ENCODE data around the gene RTF1.

The RTF1 gene

DNA sequence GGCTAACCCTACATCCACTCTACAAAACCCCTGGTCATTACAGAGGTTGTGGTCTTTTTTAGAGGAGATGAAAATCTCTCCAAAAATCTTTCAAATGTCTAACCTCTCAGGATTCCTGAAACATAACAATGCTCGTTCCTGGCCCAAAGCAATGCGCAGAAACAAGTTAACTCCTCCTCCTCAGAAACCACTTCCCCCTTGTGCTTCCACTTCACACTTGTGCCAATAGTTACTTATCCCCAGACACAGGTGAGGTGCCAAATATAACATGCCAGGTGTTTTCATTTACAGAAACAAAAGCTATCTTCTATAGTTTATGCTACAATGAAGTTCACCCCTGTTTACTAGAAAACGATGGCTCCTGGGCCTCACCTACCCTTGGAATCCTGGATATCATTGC, 20.8 kb upstream of the RTF1 start:
- H3K36me3 ChIP-seq (ENCODE audit: insufficient read depth, low read length): peaks cover 17% of the 10 kb centered on the region
- no peak overlapping the region for H3K9ac ChIP-seq (ENCODE audit: low read length)

DNA sequence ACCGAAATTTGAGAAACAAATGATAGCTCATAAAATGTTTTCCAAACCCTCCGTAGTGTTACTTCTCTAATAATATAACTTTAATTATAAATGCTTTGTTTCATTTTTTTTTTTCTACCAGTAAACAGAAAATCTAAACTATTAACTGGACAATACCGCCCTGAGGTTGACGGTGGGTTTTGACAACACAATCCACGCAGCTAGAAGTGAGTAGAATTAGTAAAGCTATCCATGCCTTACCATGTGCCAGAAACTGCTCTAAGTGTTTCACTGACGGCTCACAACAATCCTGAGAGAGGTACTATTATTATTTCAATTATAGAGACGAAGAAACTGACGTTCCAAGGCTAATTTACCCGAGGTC, 15.0 kb upstream of the RTF1 start:
- peaks cover 18% of the 10 kb centered on the region for H3K4me1 ChIP-seq (ENCODE audit: insufficient read depth, low read length, severe bottlenecking)
- TF ChIP-seq, protein P1, sequence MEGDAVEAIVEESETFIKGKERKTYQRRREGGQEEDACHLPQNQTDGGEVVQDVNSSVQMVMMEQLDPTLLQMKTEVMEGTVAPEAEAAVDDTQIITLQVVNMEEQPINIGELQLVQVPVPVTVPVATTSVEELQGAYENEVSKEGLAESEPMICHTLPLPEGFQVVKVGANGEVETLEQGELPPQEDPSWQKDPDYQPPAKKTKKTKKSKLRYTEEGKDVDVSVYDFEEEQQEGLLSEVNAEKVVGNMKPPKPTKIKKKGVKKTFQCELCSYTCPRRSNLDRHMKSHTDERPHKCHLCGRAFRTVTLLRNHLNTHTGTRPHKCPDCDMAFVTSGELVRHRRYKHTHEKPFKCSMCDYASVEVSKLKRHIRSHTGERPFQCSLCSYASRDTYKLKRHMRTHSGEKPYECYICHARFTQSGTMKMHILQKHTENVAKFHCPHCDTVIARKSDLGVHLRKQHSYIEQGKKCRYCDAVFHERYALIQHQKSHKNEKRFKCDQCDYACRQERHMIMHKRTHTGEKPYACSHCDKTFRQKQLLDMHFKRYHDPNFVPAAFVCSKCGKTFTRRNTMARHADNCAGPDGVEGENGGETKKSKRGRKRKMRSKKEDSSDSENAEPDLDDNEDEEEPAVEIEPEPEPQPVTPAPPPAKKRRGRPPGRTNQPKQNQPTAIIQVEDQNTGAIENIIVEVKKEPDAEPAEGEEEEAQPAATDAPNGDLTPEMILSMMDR (IDR thresholded peaks at IDR 0.05; ENCODE audit: low read length): no peak
- no peak for TF ChIP-seq EZH2 (IDR thresholded peaks at IDR 0.05; ENCODE audit: borderline replicate concordance, low read length)
- H3K36me3 ChIP-seq (ENCODE audit: insufficient read depth, low read length): no peaks in the 10 kb centered on the region
- peak overlapping the region; percentile 79 for H3K4me2 ChIP-seq (ENCODE audit: low read length)
- no peaks in the 10 kb centered on the region for H3K9me2 ChIP-seq (ENCODE audit: low read depth, low read length)
- peak overlapping the region; percentile 76 for H3K4me3 ChIP-seq (ENCODE audit: low read depth, low read length, poor library complexity, severe bottlenecking)
- H2AFZ ChIP-seq (ENCODE audit: low read length): no peak overlapping the region
- H3K27ac ChIP-seq (ENCODE audit: low read depth, low read length, poor library complexity, severe bottlenecking): peak overlapping the region; percentile 82
- H4K20me1 ChIP-seq (ENCODE audit: insufficient read depth, low read length): no peaks in the 10 kb centered on the region
- no peaks in the 10 kb centered on the region for H3F3A ChIP-seq (ENCODE audit: insufficient read depth, low read length)
- no peaks in the 10 kb centered on the region for H3K9me3 ChIP-seq (ENCODE audit: low read length)
- H3K27me3 ChIP-seq (ENCODE audit: insufficient read depth, low read length): no peaks in the 10 kb centered on the region
- H3K79me2 ChIP-seq (ENCODE audit: insufficient read depth, low read length): peaks cover 6% of the 10 kb centered on the region; the same call in 1 of the 2 replicates
- peak overlapping the region; percentile 81 for H3K9ac ChIP-seq (ENCODE audit: low read length)

More for the DNA sequence above, 20.8 kb upstream of the RTF1 start:
- H3F3A ChIP-seq (ENCODE audit: insufficient read depth, low read length): no peaks in the 10 kb centered on the region
- no peaks in the 10 kb centered on the region for H3K79me2 ChIP-seq (ENCODE audit: insufficient read depth, low read length)
- TF ChIP-seq, protein P1 (IDR thresholded peaks at IDR 0.05; ENCODE audit: low read length): no peak
- H3K4me3 ChIP-seq (ENCODE audit: low read depth, low read length, poor library complexity, severe bottlenecking): no peak overlapping the region
- no peaks in the 10 kb centered on the region for H3K27me3 ChIP-seq (ENCODE audit: insufficient read depth, low read length)
- no peaks in the 10 kb centered on the region for H3K9me2 ChIP-seq (ENCODE audit: low read depth, low read length)
- peak overlapping the region; percentile 53 for H3K27ac ChIP-seq (ENCODE audit: low read depth, low read length, poor library complexity, severe bottlenecking)
- no peaks in the 10 kb centered on the region for H3K9me3 ChIP-seq (ENCODE audit: low read length)
- peak overlapping the region; percentile 6; the same call in 1 of the 2 replicates for H3K4me2 ChIP-seq (ENCODE audit: low read length)
- peaks cover 10% of the 10 kb centered on the region for H3K4me1 ChIP-seq (ENCODE audit: insufficient read depth, low read length, severe bottlenecking)
- H4K20me1 ChIP-seq (ENCODE audit: insufficient read depth, low read length): no peaks in the 10 kb centered on the region
- H2AFZ ChIP-seq (ENCODE audit: low read length): no peak overlapping the region

DNA sequence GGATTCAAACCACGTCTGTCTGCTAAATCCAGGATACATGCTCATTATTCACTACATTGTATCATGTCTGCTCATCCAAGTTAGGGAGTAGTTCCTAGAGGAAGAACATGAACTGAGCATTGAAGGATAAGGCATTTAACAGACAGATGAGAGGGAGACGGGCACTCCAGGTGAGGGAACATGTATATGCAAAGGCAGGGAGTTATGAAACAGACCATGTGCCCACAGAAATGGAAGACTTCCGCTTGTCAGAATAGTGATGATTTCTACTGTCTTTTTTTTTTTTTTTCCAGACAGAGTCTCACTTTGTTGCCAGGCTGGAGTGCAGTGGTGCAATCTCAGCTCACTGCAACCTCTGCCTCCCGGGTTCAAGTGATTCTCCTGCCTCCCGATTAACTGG, 9.6 kb upstream of the RTF1 start:
- peaks cover 17% of the 10 kb centered on the region for H3K4me1 ChIP-seq (ENCODE audit: insufficient read depth, low read length, severe bottlenecking)
- no peaks in the 10 kb centered on the region for H3F3A ChIP-seq (ENCODE audit: insufficient read depth, low read length)
- no peaks in the 10 kb centered on the region for H3K36me3 ChIP-seq (ENCODE audit: insufficient read depth, low read length)
- no peaks in the 10 kb centered on the region for H3K79me2 ChIP-seq (ENCODE audit: insufficient read depth, low read length)
- H3K4me2 ChIP-seq (ENCODE audit: low read length): no peak overlapping the region
- no peaks in the 10 kb centered on the region for H3K27me3 ChIP-seq (ENCODE audit: insufficient read depth, low read length)
- no peak overlapping the region for H3K4me3 ChIP-seq (ENCODE audit: low read depth, low read length, poor library complexity, severe bottlenecking)
- H4K20me1 ChIP-seq (ENCODE audit: insufficient read depth, low read length): no peaks in the 10 kb centered on the region
- H3K9me3 ChIP-seq (ENCODE audit: low read length): no peaks in the 10 kb centered on the region
- no peak overlapping the region for H2AFZ ChIP-seq (ENCODE audit: low read length)
- no peaks in the 10 kb centered on the region for H3K9me2 ChIP-seq (ENCODE audit: low read depth, low read length)
- H3K9ac ChIP-seq (ENCODE audit: low read length): no peak overlapping the region
- TF ChIP-seq, protein P1 (IDR thresholded peaks at IDR 0.05; ENCODE audit: low read length): no peak
- no peak for TF ChIP-seq EZH2 (IDR thresholded peaks at IDR 0.05; ENCODE audit: borderline replicate concordance, low read length)
- H3K27ac ChIP-seq (ENCODE audit: low read depth, low read length, poor library complexity, severe bottlenecking): no peak overlapping the region

All from OCI-LY1 (cell line).